ENCODE measurements around the gene GPA33. TPM values are rescaled to one million over a fixed set of nuclear protein-coding genes. Genes with fewer than 3 reads are reported as not detected.
"Not testable (repeated sequence)": the region's sequence is repeated elsewhere in the genome, so short reads cannot be mapped to it uniquely, and the experiment has no call there.

GPA33 gene
- total RNA-seq, 2 donors from 2014 or later = 1.5 TPM; not detected in 1

GRCh38 chr1:167054531-167054930 is 35.6 kb downstream of the GPA33 start:
- no peak for DNase-seq (ENCODE audit: low spot score)
- peaks cover 0 to 8% of the 10 kb centered on the region in 2 donors for H3K4me1 ChIP-seq
- TF ChIP-seq CTCF (IDR thresholded peaks at IDR 0.05) = no peak

GRCh38 chr1:167052389-167052788 is 37.8 kb downstream of the GPA33 start:
- no peak overlapping the region for H3K4me3 ChIP-seq
- TF ChIP-seq CTCF (IDR thresholded peaks at IDR 0.05) = peak; percentile 25 to 51
- no peak overlapping the region for H3K27ac ChIP-seq
- no peaks in the 10 kb centered on the region for H3K4me1 ChIP-seq
- H3K27me3 ChIP-seq = no peaks in the 10 kb centered on the region
- DNase-seq (ENCODE audit: low spot score) = no peak
- H3K9me3 ChIP-seq = no peaks in the 10 kb centered on the region
- no peaks in the 10 kb centered on the region for H3K36me3 ChIP-seq

More at GRCh38 chr1:167054531-167054930, 35.6 kb downstream of the GPA33 start:
- Histone ChIP-seq H3K36me3 (no peaks in the 10 kb centered on the region), H3K9me3 (no peaks in the 10 kb centered on the region), H3K4me3 (no peak overlapping the region), H3K27ac (no peak overlapping the region), H3K27me3 (no peaks in the 10 kb centered on the region)

- H3K4me3 ChIP-seq = no peak overlapping the region
- H3K27me3 ChIP-seq = no peaks in the 10 kb centered on the region
- H3K4me1 ChIP-seq = no peaks in the 10 kb centered on the region
- no peak for DNase-seq (ENCODE audit: low spot score)
- H3K36me3 ChIP-seq = no peaks in the 10 kb centered on the region
- no peaks in the 10 kb centered on the region for H3K9me3 ChIP-seq
- TF ChIP-seq CTCF (IDR thresholded peaks at IDR 0.05) = no peak
- H3K27ac ChIP-seq = no peak overlapping the region
Measured at GRCh38 chr1:167051907-167052306, 38.3 kb downstream of the GPA33 start.

- no peak for TF ChIP-seq CTCF (IDR thresholded peaks at IDR 0.05)
- H3K4me1 ChIP-seq = peaks cover 0 to 3% of the 10 kb centered on the region in 2 donors
- no peaks in the 10 kb centered on the region for H3K9me3 ChIP-seq
- peak overlapping the region; percentile 25 to 35 for H3K4me3 ChIP-seq
- no peaks in the 10 kb centered on the region for H3K27me3 ChIP-seq
- H3K36me3 ChIP-seq = no peaks in the 10 kb centered on the region
- no peak for DNase-seq (ENCODE audit: low spot score)
- no peak overlapping the region for H3K27ac ChIP-seq
Measured at GRCh38 chr1:167043752-167044488, 46.3 kb downstream of the GPA33 start.

- no peaks in the 10 kb centered on the region for H3K36me3 ChIP-seq
- no peaks in the 10 kb centered on the region for H3K9me3 ChIP-seq
- no peak overlapping the region for H3K4me3 ChIP-seq
- H3K27ac ChIP-seq = no peak overlapping the region
- TF ChIP-seq CTCF (IDR thresholded peaks at IDR 0.05) = no peak
- H3K27me3 ChIP-seq = no peaks in the 10 kb centered on the region
- no peaks in the 10 kb centered on the region for H3K4me1 ChIP-seq
- DNase-seq (ENCODE audit: low spot score) = no peak
Measured at GRCh38 chr1:167033646-167034045, 56.5 kb downstream of the GPA33 start.

- H3K36me3 ChIP-seq; H3K27me3 ChIP-seq; H3K4me1 ChIP-seq; H3K9me3 ChIP-seq; H3K4me3 ChIP-seq; DNase-seq (ENCODE audit: low spot score); H3K27ac ChIP-seq: not testable (repeated sequence)
Measured at GRCh38 chr1:167029553-167029952, 60.6 kb downstream of the GPA33 start.
